ENCODE results near the gene BCAS4.

The BCAS4 gene

DNA sequence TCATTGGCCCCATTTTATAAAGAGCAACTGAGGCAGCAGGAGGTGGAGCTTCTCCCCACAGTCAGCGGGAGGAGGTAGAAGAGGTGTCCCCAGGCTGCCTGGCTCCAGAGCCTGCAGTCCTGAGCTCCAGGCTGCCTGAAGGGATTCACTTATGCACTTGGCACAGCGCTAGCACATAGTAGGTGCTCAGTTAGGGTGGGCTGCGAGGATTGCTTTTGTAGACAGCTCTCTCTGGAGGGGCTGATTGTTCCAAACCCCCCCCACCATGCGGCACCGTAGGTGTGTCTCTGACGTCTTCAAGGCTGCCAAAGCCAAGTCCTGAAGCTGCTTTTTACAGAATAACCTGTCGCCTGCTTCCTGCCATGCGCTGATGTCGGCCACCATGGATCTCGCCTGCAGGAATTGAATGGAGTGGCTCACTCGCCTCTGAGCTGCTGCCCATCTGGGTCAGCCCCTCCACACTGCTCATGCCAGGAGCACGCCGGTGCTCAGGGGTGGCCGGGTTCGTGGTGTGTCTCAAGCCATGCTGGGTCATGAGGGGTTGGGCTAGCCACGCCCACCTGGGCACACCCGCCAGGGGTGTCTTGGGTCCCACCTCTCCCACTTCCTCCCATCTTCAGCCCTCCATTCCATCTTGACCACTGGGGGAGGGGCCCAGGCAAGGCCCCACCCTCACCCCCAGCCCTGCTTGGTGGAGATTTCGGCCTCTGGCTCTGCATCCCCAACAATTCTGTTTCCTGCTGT is 59.8 kb downstream of the BCAS4 start:
- DNase-seq (ENCODE audit: low read depth in 1 of 2, low spot score in 1 of 2): no peak

DNA sequence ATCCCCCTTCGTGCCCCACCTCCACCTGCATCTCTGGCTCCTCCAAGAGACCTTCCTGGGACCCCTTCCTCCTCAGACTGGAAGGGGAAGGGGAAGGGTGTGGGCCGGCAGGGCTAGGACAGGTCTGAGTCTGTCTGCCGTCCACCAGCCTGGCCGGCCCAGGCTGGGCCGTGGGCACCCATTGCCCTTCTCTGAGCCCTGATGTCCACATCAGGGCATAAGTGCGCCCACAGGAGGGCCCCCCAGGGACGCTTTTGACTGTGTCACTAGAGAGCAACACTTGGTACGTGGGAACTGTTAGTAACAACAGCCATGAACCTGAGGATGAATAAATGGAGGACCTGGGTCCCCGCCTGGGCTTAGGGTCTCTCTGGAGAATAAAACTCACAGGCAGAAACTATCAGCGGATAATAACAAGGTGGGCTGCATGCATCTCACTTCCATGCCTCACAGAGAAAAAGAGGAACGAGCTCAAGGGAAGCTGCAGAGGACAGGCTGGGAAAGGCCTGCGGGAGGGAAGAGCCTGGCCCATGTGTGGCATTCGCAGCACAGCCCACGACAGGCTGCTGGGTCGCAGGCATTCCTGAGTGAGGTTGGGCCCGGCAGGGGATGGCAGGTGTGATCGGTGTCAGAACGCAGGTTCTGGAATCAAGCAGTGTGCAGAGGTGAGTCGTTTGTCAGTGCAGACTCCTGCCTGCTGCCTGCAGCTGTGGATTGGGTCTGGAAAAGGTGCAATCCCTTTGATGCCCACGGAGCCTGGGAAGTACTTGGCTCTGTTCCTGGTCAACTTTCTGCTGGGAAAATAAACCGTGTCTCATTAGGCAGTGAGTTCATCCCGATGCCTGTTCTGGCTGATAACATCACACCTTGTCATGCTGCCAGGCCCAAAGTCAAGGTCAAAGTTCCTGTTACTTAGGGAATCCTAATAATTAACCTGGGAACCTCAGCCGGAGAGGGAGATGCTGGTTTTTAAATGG is 60.9 kb downstream of the BCAS4 start:
- no peak for DNase-seq (ENCODE audit: low read depth in 1 of 2, low spot score in 1 of 2)

- DNase-seq (ENCODE audit: low read depth in 1 of 2, low spot score in 1 of 2): no peak
Observed at GRCh38 chr20:50856475-50857041, 61.7 kb downstream of the BCAS4 start.

- DNase-seq (ENCODE audit: low read depth in 1 of 2, low spot score in 1 of 2): no peak
Observed at GRCh38 chr20:50857348-50857747, 62.5 kb downstream of the BCAS4 start.

GRCh38 chr20:50858525-50858924 is 63.7 kb downstream of the BCAS4 start:
- no peak for DNase-seq (ENCODE audit: low read depth in 1 of 2, low spot score in 1 of 2)

DNA sequence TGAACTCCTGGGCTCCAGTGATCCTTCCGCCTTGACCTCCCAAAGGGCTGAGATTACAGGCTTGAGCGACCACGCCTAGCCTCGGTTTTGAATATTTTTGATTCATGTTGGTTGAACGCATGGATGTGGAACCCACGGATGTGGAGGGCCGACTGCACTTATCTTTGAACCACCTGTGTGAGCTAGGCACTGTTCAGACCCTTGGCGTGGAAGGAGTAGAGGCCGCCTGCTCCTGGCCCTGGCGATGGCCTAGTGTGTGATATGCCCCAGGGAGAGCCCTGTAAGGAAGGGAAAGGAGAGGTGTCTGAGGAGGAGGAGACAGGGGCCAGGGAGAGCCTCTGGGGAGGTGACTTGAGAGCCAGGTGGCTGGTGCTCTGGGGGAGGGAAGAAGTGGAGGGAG is 64.3 kb downstream of the BCAS4 start:
- no peak for DNase-seq (ENCODE audit: low read depth in 1 of 2, low spot score in 1 of 2)

DNA sequence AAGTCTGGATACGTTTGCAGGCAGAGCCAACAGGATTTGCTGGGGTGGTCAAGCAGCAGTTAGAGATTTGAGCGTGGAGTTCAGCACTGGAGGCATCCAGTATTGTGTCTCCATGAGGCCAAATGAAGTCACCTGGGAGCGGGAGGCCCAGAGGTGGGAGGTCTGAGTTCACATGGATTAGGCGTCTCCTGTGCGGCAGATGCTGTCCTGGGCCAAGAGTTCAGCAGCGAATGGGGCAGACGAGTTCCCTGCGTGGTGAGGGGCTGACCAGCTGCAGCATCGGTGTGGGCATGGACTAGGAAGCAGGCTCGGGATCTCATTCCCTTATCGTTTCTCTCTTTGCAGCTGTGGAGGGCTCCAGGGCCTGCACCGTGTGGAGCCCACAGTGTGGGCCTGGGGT is 66.2 kb downstream of the BCAS4 start:
- DNase-seq (ENCODE audit: low read depth in 1 of 2, low spot score in 1 of 2): no peak

DNA sequence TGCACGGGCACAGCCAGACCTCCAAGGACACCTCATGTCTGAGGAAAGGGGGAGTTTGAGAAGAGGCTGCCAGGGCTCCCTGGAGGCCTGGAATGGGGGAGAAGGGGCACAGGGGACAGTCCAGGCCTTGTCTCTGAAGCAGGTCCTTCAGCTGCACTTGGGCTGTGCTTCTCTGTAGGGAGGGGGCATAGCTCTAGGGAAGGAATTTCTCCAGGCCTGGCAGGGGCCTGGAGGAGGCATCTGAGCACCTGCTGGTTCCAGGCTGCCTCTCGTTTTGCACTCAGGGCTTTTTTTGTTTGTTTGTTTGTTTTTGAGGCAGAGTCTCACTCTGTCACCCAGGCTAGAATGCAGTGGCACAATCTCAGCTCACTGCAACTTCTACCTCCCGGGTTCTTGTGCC is 67.7 kb downstream of the BCAS4 start:
- DNase-seq (ENCODE audit: low read depth in 1 of 2, low spot score in 1 of 2): no peak

GRCh38 chr20:50865114-50865513 is 70.3 kb downstream of the BCAS4 start:
- no peak for DNase-seq (ENCODE audit: low read depth in 1 of 2, low spot score in 1 of 2)

GRCh38 chr20:50865591-50865990 is 70.7 kb downstream of the BCAS4 start:
- DNase-seq (ENCODE audit: low read depth in 1 of 2, low spot score in 1 of 2): no peak

- DNase-seq (ENCODE audit: low read depth in 1 of 2, low spot score in 1 of 2): no peak
Observed at GRCh38 chr20:50866036-50866685, 71.3 kb downstream of the BCAS4 start.

GRCh38 chr20:50866831-50867230 is 72.0 kb downstream of the BCAS4 start:
- no peak for DNase-seq (ENCODE audit: low read depth in 1 of 2, low spot score in 1 of 2)

GRCh38 chr20:50867805-50868204 is 72.9 kb downstream of the BCAS4 start:
- DNase-seq (ENCODE audit: low read depth in 1 of 2, low spot score in 1 of 2): no peak

GRCh38 chr20:50868509-50869495 is 73.9 kb downstream of the BCAS4 start:
- DNase-seq (ENCODE audit: low read depth in 1 of 2, low spot score in 1 of 2): no peak

GRCh38 chr20:50870561-50871161 is 75.8 kb downstream of the BCAS4 start:
- no peak for DNase-seq (ENCODE audit: low read depth in 1 of 2, low spot score in 1 of 2)

GRCh38 chr20:50872560-50873425 is 77.9 kb downstream of the BCAS4 start:
- no peak for DNase-seq (ENCODE audit: low read depth in 1 of 2, low spot score in 1 of 2)

GRCh38 chr20:50873585-50873984 is 78.7 kb downstream of the BCAS4 start:
- DNase-seq (ENCODE audit: low read depth in 1 of 2, low spot score in 1 of 2): no peak

- no peak for DNase-seq (ENCODE audit: low read depth in 1 of 2, low spot score in 1 of 2)
Observed at GRCh38 chr20:50874111-50874757, 79.4 kb downstream of the BCAS4 start.
